ENCODE data around the gene OTUD7B.
"Not testable (repeated sequence)": the region's sequence is repeated elsewhere in the genome, so short reads cannot be mapped to it uniquely, and the experiment has no call there.

OTUD7B gene

DNA sequence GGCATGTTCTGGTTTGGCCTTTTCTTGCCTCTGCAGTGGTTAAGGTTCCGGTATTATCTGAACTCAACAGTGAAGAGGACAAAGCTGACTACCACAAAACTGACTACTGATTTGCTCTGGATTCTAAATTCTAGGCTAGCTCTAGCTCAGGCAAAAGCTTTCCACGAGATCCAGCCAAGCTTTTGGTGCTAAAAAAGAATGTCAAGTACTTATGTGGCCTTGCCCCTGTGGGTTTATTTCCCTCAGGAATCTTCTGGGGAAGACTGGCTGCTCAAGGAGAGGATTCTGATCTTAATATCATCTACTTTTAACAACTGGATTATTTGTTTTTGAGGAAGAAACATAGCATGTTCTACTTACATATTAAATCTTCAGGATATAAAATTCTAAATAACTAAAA, 47.8 kb downstream of the OTUD7B start:
- Histone ChIP-seq H3F3A (ENCODE audit: insufficient read depth, low read length) (no peaks in the 10 kb centered on the region), H4K20me1 (ENCODE audit: insufficient read depth, low read length) (no peaks in the 10 kb centered on the region), H3K27ac (ENCODE audit: low read depth, low read length, poor library complexity, severe bottlenecking) (no peak overlapping the region), H3K79me2 (ENCODE audit: insufficient read depth, low read length) (no peaks in the 10 kb centered on the region), H3K9me2 (ENCODE audit: low read depth, low read length) (no peaks in the 10 kb centered on the region), H3K9ac (ENCODE audit: low read length) (no peak overlapping the region), H3K9me3 (ENCODE audit: low read length) (no peaks in the 10 kb centered on the region), H3K4me2 (ENCODE audit: low read length) (no peak overlapping the region), H2AFZ (ENCODE audit: low read length) (no peak overlapping the region), H3K4me3 (ENCODE audit: low read depth, low read length, poor library complexity, severe bottlenecking) (no peak overlapping the region), H3K4me1 (ENCODE audit: insufficient read depth, low read length, severe bottlenecking) (no peaks in the 10 kb centered on the region), H3K27me3 (ENCODE audit: insufficient read depth, low read length) (no peaks in the 10 kb centered on the region), H3K36me3 (ENCODE audit: insufficient read depth, low read length) (no peaks in the 10 kb centered on the region; the same call in 1 of the 2 replicates)
- TF ChIP-seq EZH2 (IDR thresholded peaks at IDR 0.05; ENCODE audit: borderline replicate concordance, low read length): no peak
- TF ChIP-seq, protein P1, sequence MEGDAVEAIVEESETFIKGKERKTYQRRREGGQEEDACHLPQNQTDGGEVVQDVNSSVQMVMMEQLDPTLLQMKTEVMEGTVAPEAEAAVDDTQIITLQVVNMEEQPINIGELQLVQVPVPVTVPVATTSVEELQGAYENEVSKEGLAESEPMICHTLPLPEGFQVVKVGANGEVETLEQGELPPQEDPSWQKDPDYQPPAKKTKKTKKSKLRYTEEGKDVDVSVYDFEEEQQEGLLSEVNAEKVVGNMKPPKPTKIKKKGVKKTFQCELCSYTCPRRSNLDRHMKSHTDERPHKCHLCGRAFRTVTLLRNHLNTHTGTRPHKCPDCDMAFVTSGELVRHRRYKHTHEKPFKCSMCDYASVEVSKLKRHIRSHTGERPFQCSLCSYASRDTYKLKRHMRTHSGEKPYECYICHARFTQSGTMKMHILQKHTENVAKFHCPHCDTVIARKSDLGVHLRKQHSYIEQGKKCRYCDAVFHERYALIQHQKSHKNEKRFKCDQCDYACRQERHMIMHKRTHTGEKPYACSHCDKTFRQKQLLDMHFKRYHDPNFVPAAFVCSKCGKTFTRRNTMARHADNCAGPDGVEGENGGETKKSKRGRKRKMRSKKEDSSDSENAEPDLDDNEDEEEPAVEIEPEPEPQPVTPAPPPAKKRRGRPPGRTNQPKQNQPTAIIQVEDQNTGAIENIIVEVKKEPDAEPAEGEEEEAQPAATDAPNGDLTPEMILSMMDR (IDR thresholded peaks at IDR 0.05; ENCODE audit: low read length): no peak

DNA sequence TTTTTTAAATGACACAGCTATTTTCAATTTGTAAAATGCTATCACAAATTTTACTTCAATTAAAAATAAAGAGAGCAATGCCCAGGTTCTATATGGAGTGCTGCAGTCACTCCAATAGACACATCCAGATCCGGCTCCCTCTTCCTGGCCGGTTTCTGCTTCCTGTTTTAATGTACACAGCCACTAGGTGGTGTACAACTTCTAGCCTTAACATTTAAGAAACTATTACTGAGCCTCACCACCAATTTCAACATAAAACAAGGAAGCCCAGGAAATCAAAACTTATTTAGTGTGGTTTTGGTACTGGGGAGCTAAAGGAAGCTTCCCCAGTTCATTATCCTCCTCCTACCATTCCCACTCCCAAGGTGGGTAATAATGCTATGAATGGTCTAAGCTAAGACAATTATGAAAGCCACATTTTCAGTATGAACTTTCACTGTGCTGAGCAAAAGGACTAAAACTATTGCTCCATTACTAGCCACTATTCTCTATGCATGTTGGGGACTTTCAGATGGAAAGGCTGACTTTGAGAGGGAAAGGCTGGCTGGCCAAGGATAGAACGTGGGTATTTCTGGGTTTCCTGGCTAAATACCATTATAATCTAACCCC, 48.4 kb downstream of the OTUD7B start:
- H3K4me1 ChIP-seq (ENCODE audit: insufficient read depth, low read length, severe bottlenecking): no peaks in the 10 kb centered on the region
- H4K20me1 ChIP-seq (ENCODE audit: insufficient read depth, low read length): no peaks in the 10 kb centered on the region
- H3K27ac ChIP-seq (ENCODE audit: low read depth, low read length, poor library complexity, severe bottlenecking): no peak overlapping the region
- H2AFZ ChIP-seq (ENCODE audit: low read length): no peak overlapping the region
- no peaks in the 10 kb centered on the region for H3K79me2 ChIP-seq (ENCODE audit: insufficient read depth, low read length)
- no peak overlapping the region for H3K4me3 ChIP-seq (ENCODE audit: low read depth, low read length, poor library complexity, severe bottlenecking)
- H3K4me2 ChIP-seq (ENCODE audit: low read length): no peak overlapping the region
- H3K9ac ChIP-seq (ENCODE audit: low read length): no peak overlapping the region
- TF ChIP-seq, protein P1 (IDR thresholded peaks at IDR 0.05; ENCODE audit: low read length): peak; percentile 76
- no peak for TF ChIP-seq EZH2 (IDR thresholded peaks at IDR 0.05; ENCODE audit: borderline replicate concordance, low read length)
- no peaks in the 10 kb centered on the region for H3K9me3 ChIP-seq (ENCODE audit: low read length)
- H3K9me2 ChIP-seq (ENCODE audit: low read depth, low read length): no peaks in the 10 kb centered on the region
- no peaks in the 10 kb centered on the region for H3K27me3 ChIP-seq (ENCODE audit: insufficient read depth, low read length)
- H3K36me3 ChIP-seq (ENCODE audit: insufficient read depth, low read length): no peaks in the 10 kb centered on the region; the same call in 1 of the 2 replicates
- H3F3A ChIP-seq (ENCODE audit: insufficient read depth, low read length): no peaks in the 10 kb centered on the region

DNA sequence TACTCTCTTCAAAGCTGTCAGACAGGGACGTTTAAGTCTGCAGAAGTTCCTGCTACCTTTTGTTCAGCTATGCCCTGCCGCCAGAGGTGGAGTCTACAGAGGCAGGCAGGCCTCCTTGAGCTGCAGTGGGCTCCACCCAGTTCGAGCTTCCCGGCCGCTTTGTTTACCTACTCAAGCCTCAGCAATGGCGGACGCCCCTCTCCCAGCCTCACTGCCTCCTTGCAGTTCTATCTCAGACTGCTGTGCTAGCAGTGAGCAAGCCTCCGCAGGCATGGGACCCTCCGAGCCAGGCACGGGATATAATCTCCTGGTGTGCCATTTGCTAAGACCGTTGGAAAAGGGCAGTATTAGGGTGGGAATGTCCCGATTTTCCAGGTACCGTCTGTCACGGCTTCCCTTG, 53.0 kb downstream of the OTUD7B start:
- H3K27me3 ChIP-seq (ENCODE audit: insufficient read depth, low read length); H3K27ac ChIP-seq (ENCODE audit: low read depth, low read length, poor library complexity, severe bottlenecking); H3K9me2 ChIP-seq (ENCODE audit: low read depth, low read length); H3K36me3 ChIP-seq (ENCODE audit: insufficient read depth, low read length); H3F3A ChIP-seq (ENCODE audit: insufficient read depth, low read length); H4K20me1 ChIP-seq (ENCODE audit: insufficient read depth, low read length); H3K9me3 ChIP-seq (ENCODE audit: low read length); H3K79me2 ChIP-seq (ENCODE audit: insufficient read depth, low read length); H2AFZ ChIP-seq (ENCODE audit: low read length); H3K4me1 ChIP-seq (ENCODE audit: insufficient read depth, low read length, severe bottlenecking); H3K9ac ChIP-seq (ENCODE audit: low read length); H3K4me2 ChIP-seq (ENCODE audit: low read length); H3K4me3 ChIP-seq (ENCODE audit: low read depth, low read length, poor library complexity, severe bottlenecking): not testable (repeated sequence)

DNA sequence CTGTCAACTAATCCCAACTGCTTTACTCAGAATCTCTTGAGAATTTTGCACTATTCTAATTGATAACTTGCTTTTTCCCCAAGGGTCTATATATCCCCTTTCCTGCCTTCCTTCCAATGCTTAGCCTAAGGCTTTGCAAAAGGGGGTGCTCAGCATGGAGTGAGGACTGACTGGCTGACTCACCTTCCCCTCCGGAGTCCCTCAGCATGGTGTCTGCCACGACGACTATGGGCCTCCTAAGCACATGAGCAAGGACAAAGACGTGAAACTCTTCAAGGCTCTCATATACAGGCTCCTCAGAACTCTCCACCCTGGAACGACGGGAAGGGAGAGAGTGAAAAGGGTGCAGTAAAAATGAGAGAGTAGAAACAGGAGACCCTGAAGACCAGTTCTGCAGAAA, 60.6 kb downstream of the OTUD7B start:
- Histone ChIP-seq H2AFZ (ENCODE audit: low read length) (no peak overlapping the region), H3K4me1 (ENCODE audit: insufficient read depth, low read length, severe bottlenecking) (no peaks in the 10 kb centered on the region), H3K9me3 (ENCODE audit: low read length) (no peaks in the 10 kb centered on the region), H3K27me3 (ENCODE audit: insufficient read depth, low read length) (no peaks in the 10 kb centered on the region), H3K4me3 (ENCODE audit: low read depth, low read length, poor library complexity, severe bottlenecking) (no peak overlapping the region), H4K20me1 (ENCODE audit: insufficient read depth, low read length) (no peaks in the 10 kb centered on the region), H3K27ac (ENCODE audit: low read depth, low read length, poor library complexity, severe bottlenecking) (no peak overlapping the region), H3F3A (ENCODE audit: insufficient read depth, low read length) (no peaks in the 10 kb centered on the region), H3K9ac (ENCODE audit: low read length) (no peak overlapping the region), H3K4me2 (ENCODE audit: low read length) (no peak overlapping the region), H3K9me2 (ENCODE audit: low read depth, low read length) (no peaks in the 10 kb centered on the region), H3K36me3 (ENCODE audit: insufficient read depth, low read length) (no peaks in the 10 kb centered on the region), H3K79me2 (ENCODE audit: insufficient read depth, low read length) (no peaks in the 10 kb centered on the region)
- TF ChIP-seq, protein P1 (IDR thresholded peaks at IDR 0.05; ENCODE audit: low read length): no peak
- TF ChIP-seq EZH2 (IDR thresholded peaks at IDR 0.05; ENCODE audit: borderline replicate concordance, low read length): no peak
